B cell (primary cell): ENCODE measurements around the gene CTSH. TPM values are rescaled to one million over a fixed set of nuclear protein-coding genes. Genes with fewer than 3 reads are reported as not detected.

ENCODE experiments used
- ATAC-seq: fragments of 200-7000 bp; cut with Tn5 transposase; one replicate; pipeline ENCODE4 v1.10.0; 2021; ENCODE audit warnings: low read depth, mild to moderate bottlenecking, moderate number of reproducible peaks, moderate library complexity
- CTCF ChIA-PET: fragments of 350-600 bp; sonication (Branson Sonifier 250); formaldehyde crosslinking; loops from one replicate; lab custom pipeline; 2021; ENCODE audit warnings: antibody characterized with exemption, inconsistent platforms; lab: Charles Lee
- POLR2A ChIA-PET: fragments of 350-600 bp; sonication (Branson Sonifier 250); formaldehyde crosslinking; loops from one replicate; lab custom pipeline; 2021; ENCODE audit warnings: antibody characterized with exemption; lab: Charles Lee
- DNase-seq: peaks from one replicate; pipeline ENCODE4 v3.0.0; 2013
- H2AFZ ChIP-seq: 2 replicates; pipeline ENCODE4 v1.6.1; 2012; ENCODE audit warnings: mild to moderate bottlenecking, low read depth, low read length; ENCODE audit not compliant: insufficient read depth, poor library complexity, severe bottlenecking
- H3K27ac ChIP-seq, 2 donors: 1 replicate in 1 of 2; 2 replicates in 1 of 2; pipeline ENCODE4 v1.5.1; 2012 to 2013; ENCODE audit warnings: low read length in 2 of 2, mild to moderate bottlenecking in 2 of 2, moderate library complexity in 1 of 2
- H3K27me3 ChIP-seq, 4 experiments: fragments of 200-600 bp in 1 of 4; sonication (generic) in 1 of 4; replicated peaks in 1 of 4; 1 replicate in 2 of 4; 2 replicates in 2 of 4; pipeline versions ENCODE4 v1.6.1 to v1.7.0; 2013 to 2016; ENCODE audit warnings: low read length in 3 of 4, mild to moderate bottlenecking in 2 of 4, mixed read lengths in 1 of 4, moderate library complexity in 1 of 4; ENCODE audit not compliant: insufficient read depth in 4 of 4, control insufficient read depth in 3 of 4; ENCODE audit errors: control extremely low read depth in 1 of 4
- H3K36me3 ChIP-seq, 2 experiments: replicated peaks in 1 of 2; 1 replicate in 1 of 2; 2 replicates in 1 of 2; pipeline versions ENCODE4 v1.6.1 to v1.7.1; 2013; ENCODE audit warnings: low read length in 1 of 2; ENCODE audit not compliant: insufficient read depth in 2 of 2, control insufficient read depth in 1 of 2; ENCODE audit errors: control extremely low read depth in 1 of 2, extremely low read depth in 1 of 2
- H3K4me1 ChIP-seq, 2 donors: fragments of 200-600 bp in 1 of 2; sonication (generic) in 1 of 2; 1 replicate in 1 of 2; 2 replicates in 1 of 2; pipeline versions ENCODE4 v1.5.1 to v1.6.1; 2013 to 2017; ENCODE audit warnings: low read length in 2 of 2; ENCODE audit not compliant: control insufficient read depth in 2 of 2, insufficient read depth in 2 of 2
- H3K4me2 ChIP-seq: replicated peaks from 2 replicates; pipeline ENCODE3; 2012; ENCODE audit warnings: mild to moderate bottlenecking, low read depth, low read length; ENCODE audit not compliant: poor library complexity, severe bottlenecking
- H3K4me3 ChIP-seq, 5 experiments: fragments of 200-600 bp in 1 of 5; sonication (generic) in 1 of 5; 1 replicate in 3 of 5; 2 replicates in 2 of 5; pipeline versions ENCODE4 v1.5.1 to v1.7.0; 2011 to 2016; ENCODE audit warnings: low read length in 4 of 5, mild to moderate bottlenecking in 4 of 5, low read depth in 2 of 5, control low read depth in 1 of 5, moderate library complexity in 1 of 5; ENCODE audit not compliant: insufficient read depth in 1 of 5; ENCODE audit errors: control extremely low read depth in 1 of 5, extremely low read depth in 1 of 5
- H3K79me2 ChIP-seq: fragments of 200-600 bp; sonication (generic); one replicate; pipeline ENCODE4 v1.6.0; 2016; ENCODE audit warnings: low read length; ENCODE audit not compliant: control insufficient read depth, insufficient read depth
- H3K9ac ChIP-seq: fragments of 200-600 bp; sonication (generic); 2 replicates; pipeline ENCODE4 v1.6.1; 2017; ENCODE audit warnings: mild to moderate bottlenecking, low read length, moderate library complexity
- H3K9me3 ChIP-seq, 3 donors: one replicate each; pipeline versions ENCODE4 v1.6.1 to v1.7.1; 2013; ENCODE audit warnings: low read length in 2 of 3; ENCODE audit not compliant: control insufficient read depth in 2 of 3, insufficient read depth in 1 of 3; ENCODE audit errors: control extremely low read depth in 1 of 3
- H4K20me1 ChIP-seq: 2 replicates; pipeline ENCODE4 v1.6.0; 2012; ENCODE audit warnings: mild to moderate bottlenecking, low read length; ENCODE audit not compliant: insufficient read depth, control insufficient read depth, poor library complexity, severe bottlenecking
- H3K27ac Mint-ChIP-seq: one replicate; pipeline ENCODE4 v1.8.0; 2021; ENCODE audit warnings: mixed read lengths
- H3K27me3 Mint-ChIP-seq: one replicate; pipeline ENCODE4 v1.8.0; 2021; ENCODE audit warnings: mixed read lengths
- H3K4me1 Mint-ChIP-seq: one replicate; pipeline ENCODE4 v1.8.0; 2021; ENCODE audit warnings: mixed read lengths
- H3K4me3 Mint-ChIP-seq: one replicate; pipeline ENCODE4 v1.8.0; 2021; ENCODE audit warnings: mixed read lengths
- H3K9me3 Mint-ChIP-seq: one replicate; pipeline ENCODE4 v1.8.0; 2022; ENCODE audit warnings: mixed read lengths; ENCODE audit not compliant: insufficient read depth
- EZH2 ChIP-seq: IDR thresholded peaks from 2 replicates; pipeline ENCODE4 v1.6.1; 2012; ENCODE audit warnings: borderline replicate concordance, low read depth, mild to moderate bottlenecking, moderate library complexity, low read length; ENCODE audit not compliant: insufficient read depth, poor library complexity, severe bottlenecking
- WGBS: methylation state at CpG from one replicate; pipeline ENCODE4 v1.1.5; 2013; ENCODE audit warnings: missing lambda C conversion rate; ENCODE audit not compliant: insufficient coverage; 5-methylcytosine and 5-hydroxymethylcytosine counted together
- intact Hi-C: fragments of 100-400 bp; cut with micrococcal nuclease; formaldehyde crosslinking; loops from one replicate; pipeline ENCODE4 v1.10.0; 2022
- polyA plus RNA-seq: library from polyadenylated mRNA; depleted of rRNA; stranded (reverse); fragments of >200 nt; gene quantifications from 2 replicates; pipeline ENCODE4 v1.2.3, GENCODE V29; 2012
- total RNA-seq, 2 donors: library from RNA; stranded (reverse); fragments of 120-200 nt in 1 of 2; gene quantifications; 1 replicate in 1 of 2; 2 replicates in 1 of 2; pipeline versions ENCODE4 v1.2.3 to v1.2.4, GENCODE V29; 2013 to 2022
- TF ChIP-seq, protein P1 (sequence below): fragments of 200-600 bp; IDR thresholded peaks from one replicate; pipeline ENCODE4 v1.8.0; 2022; ENCODE audit warnings: antibody characterized with exemption, mild to moderate bottlenecking

CTSH gene
- total and polyA plus RNA-seq, 2 donors (not counting 1 experiment from before 2014, with no cell fraction given): 399 to 441 TPM

DNA sequence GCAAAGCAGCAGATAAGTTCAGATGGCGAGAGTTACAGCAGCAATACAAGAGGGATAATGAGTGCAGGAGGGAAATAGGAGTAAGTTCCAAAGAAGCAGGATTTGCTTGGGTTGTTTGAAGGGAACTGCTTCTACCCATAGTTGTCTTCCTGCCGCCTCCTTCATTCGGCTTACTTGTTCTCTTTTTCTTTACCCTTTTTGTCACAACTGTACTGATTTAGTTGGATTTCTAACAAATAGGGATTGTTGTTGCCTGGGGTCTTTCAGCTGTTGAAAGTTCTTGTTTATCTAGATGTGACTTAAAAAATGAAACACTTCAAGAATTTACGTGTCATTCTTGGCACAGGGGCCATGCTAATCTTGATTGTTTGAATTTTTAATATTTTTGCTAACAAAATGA, 46.3 kb downstream of the CTSH start:
- ChIA-PET POLR2A (no interaction called here), CTCF (no interaction called here)
- no peak overlapping the region for H3K4me2 ChIP-seq
- Mint-ChIP-seq H3K4me1 (no peaks in the 10 kb centered on the region), H3K27me3 (no peaks in the 10 kb centered on the region), H3K9me3 (no peaks in the 10 kb centered on the region), H3K4me3 (no peak overlapping the region), H3K27ac (no peak overlapping the region)
- no peak for ATAC-seq
- peaks cover 19 to 85% of the 10 kb centered on the region in 2 experiments for H3K36me3 ChIP-seq
- H3K9ac ChIP-seq: no peak overlapping the region
- no peak for DNase-seq
- H3K4me3 ChIP-seq: no peak overlapping the region
- no peaks in the 10 kb centered on the region for H3K9me3 ChIP-seq
- no peak for TF ChIP-seq EZH2
- TF ChIP-seq, protein P1, sequence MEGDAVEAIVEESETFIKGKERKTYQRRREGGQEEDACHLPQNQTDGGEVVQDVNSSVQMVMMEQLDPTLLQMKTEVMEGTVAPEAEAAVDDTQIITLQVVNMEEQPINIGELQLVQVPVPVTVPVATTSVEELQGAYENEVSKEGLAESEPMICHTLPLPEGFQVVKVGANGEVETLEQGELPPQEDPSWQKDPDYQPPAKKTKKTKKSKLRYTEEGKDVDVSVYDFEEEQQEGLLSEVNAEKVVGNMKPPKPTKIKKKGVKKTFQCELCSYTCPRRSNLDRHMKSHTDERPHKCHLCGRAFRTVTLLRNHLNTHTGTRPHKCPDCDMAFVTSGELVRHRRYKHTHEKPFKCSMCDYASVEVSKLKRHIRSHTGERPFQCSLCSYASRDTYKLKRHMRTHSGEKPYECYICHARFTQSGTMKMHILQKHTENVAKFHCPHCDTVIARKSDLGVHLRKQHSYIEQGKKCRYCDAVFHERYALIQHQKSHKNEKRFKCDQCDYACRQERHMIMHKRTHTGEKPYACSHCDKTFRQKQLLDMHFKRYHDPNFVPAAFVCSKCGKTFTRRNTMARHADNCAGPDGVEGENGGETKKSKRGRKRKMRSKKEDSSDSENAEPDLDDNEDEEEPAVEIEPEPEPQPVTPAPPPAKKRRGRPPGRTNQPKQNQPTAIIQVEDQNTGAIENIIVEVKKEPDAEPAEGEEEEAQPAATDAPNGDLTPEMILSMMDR: no peak
- H3K27me3 ChIP-seq: no peaks in the 10 kb centered on the region
- no peak overlapping the region for H2AFZ ChIP-seq
- H4K20me1 ChIP-seq: peaks cover 75% of the 10 kb centered on the region
- H3K4me1 ChIP-seq: no peaks in the 10 kb centered on the region
- intact Hi-C loops: no loop called here
- no peak overlapping the region for H3K27ac ChIP-seq
- 100% methylated on average over 2 of the region's 4 CpGs for WGBS
- peaks cover 16% of the 10 kb centered on the region for H3K79me2 ChIP-seq

DNA sequence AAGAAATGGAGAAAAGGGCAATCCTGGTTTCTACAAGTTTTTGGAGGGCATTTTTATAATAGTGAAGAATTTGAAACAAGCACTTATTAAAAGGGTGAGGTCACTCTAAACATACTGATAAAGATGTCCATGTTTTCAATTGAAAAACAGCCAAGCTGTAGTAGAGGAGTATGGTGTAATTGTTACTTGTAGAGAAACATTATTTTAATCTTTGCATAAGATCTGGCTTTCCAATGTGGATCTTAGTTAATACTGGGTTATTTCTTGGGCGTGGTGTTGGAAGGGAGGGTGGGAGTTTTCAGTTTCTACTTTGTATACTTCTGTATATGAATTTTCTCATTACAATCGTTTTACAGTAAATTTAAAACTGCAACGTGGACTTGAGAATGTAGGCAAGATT, 49.4 kb downstream of the CTSH start:
- no peaks in the 10 kb centered on the region for H3K9me3 Mint-ChIP-seq
- H3K36me3 ChIP-seq: peaks cover 28 to 86% of the 10 kb centered on the region in 2 experiments
- no peak overlapping the region for H3K4me3 Mint-ChIP-seq
- H3K27me3 ChIP-seq: no peaks in the 10 kb centered on the region
- H3K27ac ChIP-seq: no peak overlapping the region
- no peaks in the 10 kb centered on the region for H3K4me1 Mint-ChIP-seq
- no peak overlapping the region for H3K4me2 ChIP-seq
- DNase-seq (no peak), ATAC-seq (no peak)
- CTCF ChIA-PET: no interaction called here
- no CpG with 5 or more reads among the region's 3 CpGs for WGBS
- H4K20me1 ChIP-seq: peaks cover 76% of the 10 kb centered on the region
- no peaks in the 10 kb centered on the region for H3K9me3 ChIP-seq
- no peaks in the 10 kb centered on the region for H3K4me1 ChIP-seq
- no peak overlapping the region for H2AFZ ChIP-seq
- no peak overlapping the region for H3K9ac ChIP-seq
- no peak for TF ChIP-seq EZH2
- TF ChIP-seq, protein P1: no peak
- H3K4me3 ChIP-seq: no peak overlapping the region
- H3K27ac Mint-ChIP-seq: no peak overlapping the region
- POLR2A ChIA-PET: no interaction called here
- H3K79me2 ChIP-seq: peaks cover 22% of the 10 kb centered on the region
- intact Hi-C loops: no loop called here
- no peaks in the 10 kb centered on the region for H3K27me3 Mint-ChIP-seq
